Measurements from ENCODE around the gene PDRG1.

PDRG1 gene

GRCh38 chr20:31903627-31904386 is 48.0 kb downstream of the PDRG1 start:
- DNase-seq, result no peak

GRCh38 chr20:31901615-31902014 is 50.2 kb downstream of the PDRG1 start:
- no peak for DNase-seq

DNA sequence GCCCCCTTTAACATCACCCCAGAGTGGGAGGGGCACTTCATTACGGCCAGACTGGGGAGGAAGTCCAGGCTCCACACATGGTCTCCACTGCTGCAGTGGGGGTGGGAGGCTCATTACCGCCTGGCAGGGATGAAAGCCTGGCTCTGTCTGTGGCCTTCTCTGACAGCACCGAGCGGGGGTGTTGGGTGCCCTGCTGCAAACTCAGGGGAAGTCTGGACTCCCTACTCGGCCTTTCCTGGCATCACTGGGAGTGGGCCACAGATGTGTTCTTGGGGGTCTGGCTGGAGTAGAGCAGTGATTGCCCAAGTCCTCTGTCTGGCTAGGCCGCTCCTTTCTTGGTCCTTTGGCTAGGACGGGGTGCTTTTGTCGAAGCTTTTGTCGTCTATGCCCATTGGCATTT is 54.3 kb downstream of the PDRG1 start:
- DNase-seq, result no peak

- no peak for DNase-seq
These were observed 55.8 kb downstream of the PDRG1 start for GRCh38 chr20:31896049-31896448.

- DNase-seq, result no peak
These were observed 56.7 kb downstream of the PDRG1 start for GRCh38 chr20:31894980-31895675.
